Measurements from ENCODE around the gene LEMD1.

Gene LEMD1

GRCh38 chr1:205449750-205450443, 28.0 kb upstream of the LEMD1 start (continued):
- TF ChIP-seq, protein P1, sequence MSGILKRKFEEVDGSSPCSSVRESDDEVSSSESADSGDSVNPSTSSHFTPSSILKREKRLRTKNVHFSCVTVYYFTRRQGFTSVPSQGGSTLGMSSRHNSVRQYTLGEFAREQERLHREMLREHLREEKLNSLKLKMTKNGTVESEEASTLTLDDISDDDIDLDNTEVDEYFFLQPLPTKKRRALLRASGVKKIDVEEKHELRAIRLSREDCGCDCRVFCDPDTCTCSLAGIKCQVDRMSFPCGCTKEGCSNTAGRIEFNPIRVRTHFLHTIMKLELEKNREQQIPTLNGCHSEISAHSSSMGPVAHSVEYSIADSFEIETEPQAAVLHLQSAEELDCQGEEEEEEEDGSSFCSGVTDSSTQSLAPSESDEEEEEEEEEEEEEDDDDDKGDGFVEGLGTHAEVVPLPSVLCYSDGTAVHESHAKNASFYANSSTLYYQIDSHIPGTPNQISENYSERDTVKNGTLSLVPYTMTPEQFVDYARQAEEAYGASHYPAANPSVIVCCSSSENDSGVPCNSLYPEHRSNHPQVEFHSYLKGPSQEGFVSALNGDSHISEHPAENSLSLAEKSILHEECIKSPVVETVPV (CRISPR knock-in tag; IDR thresholded peaks at IDR 0.05) = no peak
- TF ChIP-seq ZFP3 (CRISPR knock-in tag; IDR thresholded peaks at IDR 0.05) = no peak
- no peak for TF ChIP-seq ZNF565 (CRISPR knock-in tag; conservative IDR thresholded peaks at IDR 0.05; ENCODE audit: low read depth)

DNA sequence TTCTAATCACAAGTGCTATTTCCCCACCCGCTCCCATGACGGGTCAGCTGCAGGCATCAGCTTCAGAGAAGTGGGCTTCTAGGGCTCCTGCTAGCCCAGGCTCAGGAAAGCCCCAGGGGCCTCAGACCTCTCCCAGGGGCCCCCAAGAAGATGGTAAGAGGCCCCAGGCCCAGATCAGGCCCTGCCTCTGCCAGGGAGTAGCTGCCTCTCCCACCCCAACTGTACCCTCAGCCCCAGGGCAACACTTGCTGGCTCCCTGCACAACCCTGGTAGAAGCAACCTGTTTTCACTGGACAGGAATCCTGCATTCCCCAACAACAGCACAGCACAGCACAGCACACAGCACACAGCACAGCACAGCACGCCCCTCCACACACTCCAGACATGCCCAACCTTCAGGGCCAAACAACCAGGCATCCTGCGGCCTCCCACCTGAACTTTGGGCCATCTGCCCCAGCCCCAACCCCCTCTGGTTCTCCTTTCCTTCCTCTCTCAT, 27.4 kb upstream of the LEMD1 start:
- TF ChIP-seq OSR1 (CRISPR knock-in tag; IDR thresholded peaks at IDR 0.05) (no peak), ESRRG (CRISPR knock-in tag; IDR thresholded peaks at IDR 0.05) (no peak), CSDC2 (CRISPR knock-in tag; IDR thresholded peaks at IDR 0.05) (no peak), SNAI2 (CRISPR knock-in tag; IDR thresholded peaks at IDR 0.05) (no peak), ZNF565 (CRISPR knock-in tag; conservative IDR thresholded peaks at IDR 0.05; ENCODE audit: low read depth) (no peak), ZNF8 (CRISPR knock-in tag; IDR thresholded peaks at IDR 0.05) (no peak), ZFP30 (CRISPR knock-in tag; IDR thresholded peaks at IDR 0.05) (no peak), ZFP3 (CRISPR knock-in tag; IDR thresholded peaks at IDR 0.05) (no peak), ARNTL (CRISPR knock-in tag; IDR thresholded peaks at IDR 0.05; ENCODE audit: borderline replicate concordance, low read depth) (no peak), ISL1 (CRISPR knock-in tag; IDR thresholded peaks at IDR 0.05) (no peak), PPARA (CRISPR knock-in tag; IDR thresholded peaks at IDR 0.05; ENCODE audit: borderline replicate concordance) (no peak)
- TF ChIP-seq, protein P2, sequence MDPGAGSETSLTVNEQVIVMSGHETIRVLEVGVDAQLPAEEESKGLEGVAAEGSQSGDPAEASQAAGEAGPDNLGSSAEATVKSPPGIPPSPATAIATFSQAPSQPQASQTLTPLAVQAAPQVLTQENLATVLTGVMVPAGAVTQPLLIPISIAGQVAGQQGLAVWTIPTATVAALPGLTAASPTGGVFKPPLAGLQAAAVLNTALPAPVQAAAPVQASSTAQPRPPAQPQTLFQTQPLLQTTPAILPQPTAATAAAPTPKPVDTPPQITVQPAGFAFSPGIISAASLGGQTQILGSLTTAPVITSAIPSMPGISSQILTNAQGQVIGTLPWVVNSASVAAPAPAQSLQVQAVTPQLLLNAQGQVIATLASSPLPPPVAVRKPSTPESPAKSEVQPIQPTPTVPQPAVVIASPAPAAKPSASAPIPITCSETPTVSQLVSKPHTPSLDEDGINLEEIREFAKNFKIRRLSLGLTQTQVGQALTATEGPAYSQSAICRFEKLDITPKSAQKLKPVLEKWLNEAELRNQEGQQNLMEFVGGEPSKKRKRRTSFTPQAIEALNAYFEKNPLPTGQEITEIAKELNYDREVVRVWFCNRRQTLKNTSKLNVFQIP (CRISPR knock-in tag; IDR thresholded peaks at IDR 0.05; ENCODE audit: borderline replicate concordance, low read depth) = no peak
- TF ChIP-seq, protein P1 (CRISPR knock-in tag; IDR thresholded peaks at IDR 0.05) = no peak
- TF ChIP-seq, protein P3, sequence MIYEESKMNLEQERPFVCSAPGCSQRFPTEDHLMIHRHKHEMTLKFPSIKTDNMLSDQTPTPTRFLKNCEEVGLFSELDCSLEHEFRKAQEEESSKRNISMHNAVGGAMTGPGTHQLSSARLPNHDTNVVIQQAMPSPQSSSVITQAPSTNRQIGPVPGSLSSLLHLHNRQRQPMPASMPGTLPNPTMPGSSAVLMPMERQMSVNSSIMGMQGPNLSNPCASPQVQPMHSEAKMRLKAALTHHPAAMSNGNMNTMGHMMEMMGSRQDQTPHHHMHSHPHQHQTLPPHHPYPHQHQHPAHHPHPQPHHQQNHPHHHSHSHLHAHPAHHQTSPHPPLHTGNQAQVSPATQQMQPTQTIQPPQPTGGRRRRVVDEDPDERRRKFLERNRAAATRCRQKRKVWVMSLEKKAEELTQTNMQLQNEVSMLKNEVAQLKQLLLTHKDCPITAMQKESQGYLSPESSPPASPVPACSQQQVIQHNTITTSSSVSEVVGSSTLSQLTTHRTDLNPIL (CRISPR knock-in tag; IDR thresholded peaks at IDR 0.05; ENCODE audit: low read depth) = no peak
- ATAC-seq = no peak

- TF ChIP-seq ZFP3 (CRISPR knock-in tag; IDR thresholded peaks at IDR 0.05) (no peak), ARNTL (CRISPR knock-in tag; IDR thresholded peaks at IDR 0.05; ENCODE audit: borderline replicate concordance, low read depth) (no peak), GLIS3 (CRISPR knock-in tag; IDR thresholded peaks at IDR 0.05) (no peak), ZNF70 (CRISPR knock-in tag; IDR thresholded peaks at IDR 0.05) (no peak), ISL1 (CRISPR knock-in tag; IDR thresholded peaks at IDR 0.05) (no peak), TSHZ2 (CRISPR knock-in tag; IDR thresholded peaks at IDR 0.05) (no peak), ZNF565 (CRISPR knock-in tag; conservative IDR thresholded peaks at IDR 0.05; ENCODE audit: low read depth) (no peak), ZFP30 (CRISPR knock-in tag; IDR thresholded peaks at IDR 0.05) (no peak)
- TF ChIP-seq, protein P1 (CRISPR knock-in tag; IDR thresholded peaks at IDR 0.05) = no peak
- TF ChIP-seq, protein P3 (CRISPR knock-in tag; IDR thresholded peaks at IDR 0.05; ENCODE audit: low read depth) = no peak
- TF ChIP-seq, protein P2 (CRISPR knock-in tag; IDR thresholded peaks at IDR 0.05; ENCODE audit: borderline replicate concordance, low read depth) = no peak
- ATAC-seq = no peak
These were observed 26.8 kb upstream of the LEMD1 start for GRCh38 chr1:205448540-205449253.

Data from SK-N-SH treated with all-trans-retinoic acid at 6 μM for 48 hours (cell line).